IPS-18c (cell line): ENCODE data around the gene TRPM3.

ENCODE experiments used
- H3K4me3 ChIP-seq: 2 replicates; pipeline ENCODE4 v1.7.0; 2013; ENCODE audit warnings: low read depth, mild to moderate bottlenecking, low read length, moderate library complexity; ENCODE audit not compliant: insufficient read depth
- H3K9me3 ChIP-seq: one replicate; pipeline ENCODE4 v1.6.1; 2013; ENCODE audit warnings: mild to moderate bottlenecking, low read length, moderate library complexity; ENCODE audit not compliant: control insufficient read depth, insufficient read depth

TRPM3 gene

DNA sequence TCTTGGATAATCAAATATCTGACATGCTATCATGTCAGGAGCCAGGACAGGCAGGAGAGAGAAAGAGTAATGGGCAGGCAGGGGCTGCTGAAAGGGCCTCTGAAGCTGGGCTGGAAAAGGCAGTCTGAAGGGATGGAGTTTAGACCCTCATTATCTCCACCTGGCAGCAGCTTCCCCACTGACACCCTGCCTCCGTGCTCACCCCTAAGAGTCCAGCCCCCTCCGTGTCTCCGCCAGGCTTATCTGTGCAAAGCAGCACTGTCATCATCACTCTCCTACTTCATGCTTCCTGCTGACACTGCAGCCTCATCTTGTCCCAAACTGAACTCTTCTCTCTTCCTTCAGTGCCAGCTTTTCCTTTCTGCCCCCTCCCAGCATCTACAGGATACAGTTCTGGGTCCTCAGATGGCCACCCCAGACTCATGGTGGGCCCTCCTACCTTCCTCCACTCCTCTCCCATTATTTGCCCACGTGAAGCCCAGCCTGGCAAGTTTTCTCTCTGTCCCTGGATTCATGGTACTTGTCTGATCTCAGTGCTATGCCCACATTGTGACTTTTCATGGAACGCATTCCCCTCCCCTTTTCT lies 636.1 kb downstream of the TRPM3 start:
- H3K4me3 ChIP-seq = no peak overlapping the region
- H3K9me3 ChIP-seq = peaks cover 2% of the 10 kb centered on the region

DNA sequence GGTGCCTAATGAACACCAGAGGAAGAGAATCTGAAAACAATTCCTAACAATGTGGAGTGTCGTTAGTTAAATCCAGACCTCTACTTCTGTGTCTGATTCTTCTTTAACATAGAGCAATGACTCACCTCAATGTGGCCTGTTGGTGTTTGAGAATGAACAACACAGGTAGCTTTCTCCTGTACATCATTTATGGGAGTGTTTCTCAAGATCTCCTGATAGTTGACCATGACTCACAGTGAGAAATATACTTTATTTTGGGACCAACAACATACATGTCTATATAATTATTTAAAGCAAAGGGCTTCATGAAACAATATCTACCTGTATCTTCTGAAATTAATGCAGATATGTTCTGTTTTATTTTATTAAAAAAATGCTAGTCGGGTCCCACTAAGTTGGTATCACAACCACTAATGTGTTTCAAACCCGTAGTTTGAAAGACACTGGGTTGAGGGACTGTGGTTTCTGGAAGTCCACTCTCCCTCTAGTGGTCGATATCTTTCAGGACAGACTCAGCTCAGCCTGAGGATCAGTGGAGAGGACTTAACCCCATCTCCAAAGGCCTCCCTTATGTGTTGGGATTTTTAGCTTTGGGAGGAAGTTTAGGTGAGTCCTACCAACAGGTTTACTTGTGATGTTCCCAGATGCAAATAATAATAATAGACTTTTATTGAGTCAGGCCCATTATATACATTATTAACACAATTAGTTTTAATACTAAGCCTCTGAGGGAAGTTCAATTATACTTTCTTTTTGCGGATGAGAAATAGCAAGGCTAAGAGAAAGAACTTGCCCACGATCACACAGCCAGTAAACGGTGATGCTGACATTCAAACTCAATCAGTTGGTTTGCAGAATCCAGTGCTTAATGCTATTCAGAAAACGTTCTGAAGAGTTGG lies 636.9 kb downstream of the TRPM3 start:
- Histone ChIP-seq H3K4me3 (no peak overlapping the region), H3K9me3 (peaks cover 2% of the 10 kb centered on the region)

DNA sequence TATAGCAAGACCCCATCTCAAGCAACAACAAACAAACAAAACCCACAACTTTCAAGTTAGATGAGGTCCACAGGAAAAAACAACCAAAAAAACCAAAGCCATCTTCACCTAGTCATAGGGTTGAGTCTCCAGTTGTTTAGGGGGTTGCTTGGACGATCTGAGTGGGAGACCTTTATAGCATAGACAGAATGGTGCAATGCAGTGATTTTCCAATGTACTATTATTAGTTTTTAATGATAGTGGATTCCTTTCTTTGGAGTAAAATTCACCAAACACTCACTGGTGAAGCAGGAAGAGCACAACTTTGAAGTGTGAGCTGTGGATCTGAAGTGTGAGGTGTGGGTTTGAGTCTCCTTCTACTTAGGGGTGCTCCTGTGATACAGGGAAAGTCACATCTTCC lies 640.0 kb downstream of the TRPM3 start:
- Histone ChIP-seq H3K4me3 (no peak overlapping the region), H3K9me3 (peaks cover 2% of the 10 kb centered on the region)

DNA sequence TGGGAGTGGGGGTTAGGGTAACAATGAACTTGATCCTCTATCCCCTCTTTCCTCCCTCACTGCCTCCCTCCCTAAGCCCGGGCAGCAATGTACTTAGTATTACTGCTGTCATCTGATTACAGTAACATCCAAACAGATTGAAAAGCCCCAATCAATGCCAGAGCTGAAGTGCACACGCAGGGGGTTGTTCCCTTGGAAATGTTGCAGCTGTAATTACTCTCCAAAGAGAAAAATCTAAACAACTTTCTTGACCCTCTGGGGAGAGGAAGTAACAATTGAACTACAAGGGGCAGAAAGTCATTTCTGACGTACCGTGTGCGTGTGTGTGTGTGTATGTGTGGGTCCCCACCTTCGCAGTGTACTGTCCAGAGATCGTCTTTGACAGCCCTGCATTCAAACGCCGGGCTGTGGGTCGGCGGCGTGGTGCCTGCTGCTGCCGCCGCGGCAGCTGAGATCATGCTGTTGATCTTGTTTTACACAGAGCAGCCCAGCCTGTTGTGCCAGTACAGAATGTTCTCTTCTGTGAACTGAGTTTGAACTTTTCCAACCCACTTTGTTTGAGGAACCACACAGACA lies 640.9 kb downstream of the TRPM3 start:
- H3K4me3 ChIP-seq = no peak overlapping the region
- peaks cover 2% of the 10 kb centered on the region for H3K9me3 ChIP-seq

DNA sequence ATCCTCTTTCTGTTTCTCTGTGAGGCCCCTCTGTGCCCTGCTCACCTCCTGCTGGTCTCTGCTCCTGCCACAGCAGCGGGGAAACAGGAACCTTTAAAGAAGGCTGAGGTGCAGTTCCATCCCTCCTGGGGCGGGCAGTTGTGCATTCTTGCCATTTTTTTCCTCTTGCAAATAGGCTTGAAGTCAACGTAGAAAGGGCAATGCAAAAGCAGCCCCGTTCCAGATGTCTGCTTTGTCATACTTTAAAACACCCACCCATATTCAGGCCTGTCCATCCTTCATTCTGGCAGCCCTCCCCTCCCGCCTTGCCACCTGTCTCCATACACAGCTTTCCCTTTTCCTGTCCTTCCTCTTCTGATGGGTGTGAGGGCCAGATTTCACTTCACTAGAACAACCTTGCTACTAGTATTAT lies 641.5 kb downstream of the TRPM3 start:
- Histone ChIP-seq H3K4me3 (no peak overlapping the region), H3K9me3 (peaks cover 2% of the 10 kb centered on the region)
